HepG2 (cell line): ENCODE data around the gene HAGHL. TPM values are rescaled to one million over a fixed set of nuclear protein-coding genes. Genes with fewer than 3 reads are reported as not detected.

Experiments
- IKZF1 ChIP-seq: fragments of 450-650 bp; IDR thresholded peaks from 2 replicates; pipeline ENCODE4 v1.7.1; 2016
- TP53 ChIP-seq: sonication (generic); formaldehyde crosslinking; conservative IDR thresholded peaks from 2 replicates; pipeline ENCODE4 v1.4.0; 2020; ENCODE audit warnings: missing genetic modification reagents
- ZBED4 ChIP-seq: sonication (generic); formaldehyde crosslinking; IDR thresholded peaks from 2 replicates; pipeline ENCODE4 v1.4.0; 2020; ENCODE audit warnings: missing genetic modification reagents, borderline replicate concordance
- ZNF589 ChIP-seq: sonication (generic); formaldehyde crosslinking; conservative IDR thresholded peaks from 2 replicates; pipeline ENCODE4 v1.8.0; 2022; ENCODE audit warnings: mild to moderate bottlenecking, moderate library complexity, missing genetic modification reagents
- polyA plus RNA-seq, 8 experiments: library from polyadenylated mRNA; depleted of rRNA in 3 of 8; stranded (reverse) in 7 of 8; unstranded in 1 of 8; fragments of >200 nt; fragmentation: Illumina TruSeq in 4 of 8; extraction: Trizol in 4 of 8; gene quantifications; 2 replicates each; pipeline versions ENCODE4 v1.2.1 to v1.2.3, GENCODE V29; 2011 to 2016; ENCODE audit warnings: low read depth in 4 of 8, missing spikeins in 1 of 8, mixed read lengths in 1 of 8; ENCODE audit not compliant: insufficient read depth in 1 of 8
- total RNA-seq, 5 experiments: library from RNA; depleted of rRNA; stranded (reverse); fragments of >200 nt; fragmentation: Illumina TruSeq; extraction: Trizol; gene quantifications; 2 replicates each; pipeline ENCODE4 v1.2.3, GENCODE V29; 2016; ENCODE audit warnings: low read depth in 1 of 5
- TF ChIP-seq, protein P1 (sequence below): sonication (generic); formaldehyde crosslinking; conservative IDR thresholded peaks from 2 replicates; pipeline ENCODE4 v1.4.0; 2020; ENCODE audit warnings: missing genetic modification reagents
- TF ChIP-seq, protein P2 (sequence below): sonication (generic); formaldehyde crosslinking; IDR thresholded peaks from 2 replicates; pipeline ENCODE4 v1.8.1; 2023; ENCODE audit warnings: missing genetic modification reagents, inconsistent platforms, borderline replicate concordance

The HAGHL gene
- total and polyA plus RNA-seq, 2 of the 13 experiments (the other 11 are each of a cell fraction or from before 2014, with no cell fraction given): 3.4 to 8.4 TPM

DNA sequence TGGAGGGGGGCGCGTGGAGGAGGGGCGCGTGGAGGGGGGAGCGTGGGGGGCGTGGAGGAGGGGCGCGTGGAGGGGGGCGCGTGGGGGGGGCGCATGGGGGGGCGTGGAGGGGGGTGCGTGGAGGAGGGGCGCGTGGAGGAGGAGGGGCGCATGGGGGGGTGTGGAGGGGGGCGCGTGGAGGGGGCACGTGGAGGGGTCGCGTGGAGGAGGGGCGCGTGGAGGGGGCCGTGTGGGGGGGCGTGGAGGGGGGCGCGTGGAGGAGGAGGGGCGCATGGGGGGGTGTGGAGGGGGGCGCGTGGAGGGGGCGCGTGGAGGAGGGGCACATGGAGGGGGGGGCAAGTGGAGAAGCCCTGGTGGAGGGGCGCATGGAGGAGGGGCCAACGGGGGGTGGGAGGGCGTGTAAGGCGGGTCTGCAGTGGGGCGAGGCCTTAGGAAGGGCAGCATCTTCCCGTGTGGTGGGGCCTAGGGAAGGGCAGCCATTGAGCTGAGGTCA, 40.9 kb downstream of the HAGHL start (continued):
- TF ChIP-seq, protein P1, sequence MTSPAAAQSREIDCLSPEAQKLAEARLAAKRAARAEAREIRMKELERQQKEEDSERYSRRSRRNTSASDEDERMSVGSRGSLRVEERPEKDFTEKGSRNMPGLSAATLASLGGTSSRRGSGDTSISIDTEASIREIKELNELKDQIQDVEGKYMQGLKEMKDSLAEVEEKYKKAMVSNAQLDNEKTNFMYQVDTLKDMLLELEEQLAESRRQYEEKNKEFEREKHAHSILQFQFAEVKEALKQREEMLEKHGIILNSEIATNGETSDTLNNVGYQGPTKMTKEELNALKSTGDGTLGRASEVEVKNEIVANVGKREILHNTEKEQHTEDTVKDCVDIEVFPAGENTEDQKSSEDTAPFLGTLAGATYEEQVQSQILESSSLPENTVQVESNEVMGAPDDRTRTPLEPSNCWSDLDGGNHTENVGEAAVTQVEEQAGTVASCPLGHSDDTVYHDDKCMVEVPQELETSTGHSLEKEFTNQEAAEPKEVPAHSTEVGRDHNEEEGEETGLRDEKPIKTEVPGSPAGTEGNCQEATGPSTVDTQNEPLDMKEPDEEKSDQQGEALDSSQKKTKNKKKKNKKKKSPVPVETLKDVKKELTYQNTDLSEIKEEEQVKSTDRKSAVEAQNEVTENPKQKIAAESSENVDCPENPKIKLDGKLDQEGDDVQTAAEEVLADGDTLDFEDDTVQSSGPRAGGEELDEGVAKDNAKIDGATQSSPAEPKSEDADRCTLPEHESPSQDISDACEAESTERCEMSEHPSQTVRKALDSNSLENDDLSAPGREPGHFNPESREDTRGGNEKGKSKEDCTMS (CRISPR knock-in tag): no peak
- TF ChIP-seq TP53 (no peak), IKZF1 (no peak), ZBED4 (CRISPR knock-in tag) (no peak), ZNF589 (CRISPR knock-in tag) (no peak)
- TF ChIP-seq, protein P2, sequence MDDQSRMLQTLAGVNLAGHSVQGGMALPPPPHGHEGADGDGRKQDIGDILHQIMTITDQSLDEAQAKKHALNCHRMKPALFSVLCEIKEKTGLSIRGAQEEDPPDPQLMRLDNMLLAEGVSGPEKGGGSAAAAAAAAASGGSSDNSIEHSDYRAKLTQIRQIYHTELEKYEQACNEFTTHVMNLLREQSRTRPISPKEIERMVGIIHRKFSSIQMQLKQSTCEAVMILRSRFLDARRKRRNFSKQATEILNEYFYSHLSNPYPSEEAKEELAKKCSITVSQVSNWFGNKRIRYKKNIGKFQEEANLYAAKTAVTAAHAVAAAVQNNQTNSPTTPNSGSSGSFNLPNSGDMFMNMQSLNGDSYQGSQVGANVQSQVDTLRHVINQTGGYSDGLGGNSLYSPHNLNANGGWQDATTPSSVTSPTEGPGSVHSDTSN (CRISPR knock-in tag): no peak
